ENCODE measurements around the gene INSR.
"Not testable (repeated sequence)": the region's sequence is repeated elsewhere in the genome, so short reads cannot be mapped to it uniquely, and the experiment has no call there.

Gene INSR

DNA sequence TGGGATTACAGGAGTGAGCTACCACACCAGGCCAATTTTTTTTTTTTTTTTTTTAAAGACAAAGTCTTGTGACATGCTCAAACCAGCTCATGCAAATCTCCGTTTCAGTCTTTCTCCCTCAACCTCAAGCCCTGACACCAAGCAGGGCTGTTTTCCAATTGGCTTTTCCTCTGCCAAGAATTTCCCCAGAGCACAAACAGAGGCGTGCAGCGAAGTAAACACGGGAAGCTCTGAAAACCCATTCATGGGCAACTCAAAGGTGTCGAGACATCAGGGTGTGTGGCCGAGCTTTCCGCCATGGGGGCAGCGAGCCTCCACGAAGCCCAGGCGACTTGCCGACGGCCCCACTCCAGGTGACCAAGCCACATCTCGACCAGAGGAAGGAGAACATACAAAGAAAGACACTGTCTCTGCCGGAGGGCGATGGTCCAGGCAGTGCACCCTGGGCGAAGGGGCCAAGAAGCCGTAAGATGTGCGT lies 70.0 kb downstream of the INSR start:
- DNase-seq (ENCODE audit: low spot score): no peak

DNA sequence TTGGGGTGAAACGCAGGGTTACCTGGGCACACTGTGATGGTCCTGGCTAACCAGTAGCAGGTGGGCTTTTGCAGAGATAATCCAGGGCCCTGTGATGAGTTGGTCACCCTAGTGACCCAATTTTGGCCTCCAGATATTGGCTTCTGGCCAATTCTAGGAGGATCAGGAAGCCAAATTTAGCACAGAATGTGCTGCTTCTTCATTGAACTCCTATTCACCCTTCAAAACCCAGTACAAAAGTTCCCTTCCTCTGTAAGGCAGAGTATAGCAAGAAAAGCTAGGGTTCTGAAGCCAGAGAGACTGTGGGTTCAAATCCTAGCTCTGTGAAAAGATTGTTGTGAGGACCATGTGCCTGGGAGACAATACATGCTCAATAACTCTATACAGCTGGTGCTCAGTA lies 70.8 kb downstream of the INSR start:
- DNase-seq (ENCODE audit: low spot score): no peak

GRCh38 chr19:7219056-7219455 lies 75.2 kb downstream of the INSR start:
- DNase-seq (ENCODE audit: low spot score): no peak

DNA sequence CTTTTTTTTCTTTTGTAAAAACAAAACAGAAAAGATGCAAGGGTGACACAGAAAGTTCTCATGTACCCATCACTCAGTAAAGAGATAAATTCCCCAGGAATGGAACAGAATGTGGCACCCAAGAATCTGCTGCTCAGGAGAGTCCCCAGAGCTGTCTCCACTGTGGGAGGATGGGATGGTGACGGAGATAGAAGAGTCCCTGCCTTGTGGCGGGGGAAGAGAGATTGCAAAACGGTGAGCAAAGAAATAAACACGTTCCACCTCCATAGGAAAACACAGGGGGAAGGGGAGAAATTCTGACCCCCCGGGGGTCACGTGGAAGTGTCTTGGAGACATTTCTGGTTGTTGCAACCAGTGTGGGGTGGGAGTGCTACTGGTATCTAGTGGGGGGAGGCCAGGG lies 76.4 kb downstream of the INSR start:
- no peak for DNase-seq (ENCODE audit: low spot score)

GRCh38 chr19:7216373-7216902 lies 77.8 kb downstream of the INSR start:
- no peak for DNase-seq (ENCODE audit: low spot score)

DNA sequence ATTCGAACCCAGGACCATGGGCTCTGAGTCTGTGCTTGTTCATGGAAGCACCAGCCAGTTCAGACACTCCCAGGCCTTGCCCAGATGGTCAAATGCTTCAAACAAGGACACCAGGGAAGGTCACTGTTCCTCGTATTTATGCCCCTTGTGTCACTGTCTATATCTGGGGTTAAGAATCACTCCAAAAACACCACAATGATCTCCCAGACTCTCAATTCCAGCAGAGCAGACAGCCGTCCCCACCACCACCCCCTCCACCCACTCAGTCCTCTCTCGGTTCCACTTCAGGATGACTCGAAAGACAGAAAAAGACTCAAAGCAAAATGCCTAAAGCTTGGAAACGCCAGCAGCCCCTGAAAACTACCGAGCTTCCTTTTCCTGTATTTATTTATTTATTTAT lies 79.0 kb downstream of the INSR start:
- no peak for DNase-seq (ENCODE audit: low spot score)

DNA sequence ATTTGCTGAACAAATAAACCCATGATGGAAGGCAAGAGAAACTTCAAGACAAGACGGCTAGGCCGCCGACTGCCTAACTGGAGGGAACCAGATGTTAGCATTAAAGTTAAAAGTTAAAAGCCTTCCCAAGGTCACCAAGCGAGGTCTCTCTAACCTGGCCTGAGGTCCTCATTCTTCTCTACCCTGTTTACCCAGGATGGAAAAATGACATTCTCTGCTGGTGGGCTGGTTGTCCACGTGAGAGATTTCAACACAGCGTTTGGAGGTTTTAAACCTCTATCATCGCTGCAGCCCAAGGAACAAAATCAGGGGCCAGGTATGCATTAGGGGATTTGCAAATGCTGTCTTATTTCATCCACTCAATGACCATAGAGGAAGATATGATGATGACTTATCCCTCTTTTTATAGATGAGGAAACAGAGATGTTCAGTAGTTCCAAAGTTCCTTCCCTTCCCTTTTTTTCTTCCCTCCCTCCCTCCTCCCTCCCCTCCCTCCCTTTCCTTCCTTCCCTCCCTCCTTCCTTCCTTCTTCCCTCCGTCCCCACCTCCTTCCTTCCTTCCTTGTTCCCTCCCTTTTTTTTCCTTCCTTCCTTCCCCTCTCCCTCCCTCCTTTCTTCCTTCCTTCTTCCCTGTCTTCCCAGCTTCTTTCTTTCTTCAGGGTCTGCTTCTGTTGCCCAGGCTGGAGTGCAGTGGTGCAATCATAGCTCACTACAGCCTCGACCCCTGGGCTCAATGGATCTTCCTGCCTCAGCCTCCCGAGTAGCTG lies 79.7 kb downstream of the INSR start:
- no peak for DNase-seq (ENCODE audit: low spot score)

GRCh38 chr19:7213628-7214323 lies 80.4 kb downstream of the INSR start:
- no peak for DNase-seq (ENCODE audit: low spot score)

DNA sequence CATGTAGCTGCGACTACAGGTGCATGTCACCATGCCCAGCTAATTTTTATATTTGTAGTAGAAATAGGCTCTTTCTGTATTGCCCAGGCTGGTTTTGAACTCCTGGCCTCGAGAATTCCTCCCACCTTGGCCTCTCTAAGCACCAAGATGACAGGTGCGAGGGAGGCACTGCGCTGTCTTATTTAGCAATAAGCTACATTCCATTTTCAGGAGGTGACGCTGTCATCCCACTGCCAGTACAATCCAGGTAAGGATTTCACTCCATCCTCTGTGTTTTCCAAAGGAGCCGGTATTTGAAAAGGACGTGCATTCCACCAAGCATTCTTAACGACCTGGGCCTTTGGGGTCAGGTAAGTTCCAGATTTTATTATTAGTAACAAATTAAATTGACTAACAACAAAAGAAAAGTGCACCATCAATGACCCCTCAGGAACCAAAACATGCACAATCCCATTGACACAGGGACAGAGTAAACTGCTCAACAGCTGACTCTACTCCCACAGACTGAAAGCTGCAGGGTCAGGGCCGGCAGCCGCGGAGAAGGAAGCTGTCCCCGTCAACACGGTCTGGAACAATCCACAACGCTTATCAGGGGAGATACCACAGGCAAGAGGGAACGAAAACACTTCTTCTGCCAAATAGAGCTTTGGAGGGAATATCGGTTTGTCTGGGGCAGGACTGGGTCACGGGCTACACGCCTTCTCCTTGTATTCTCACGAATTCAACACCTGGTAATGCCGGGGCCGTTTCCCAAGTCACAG lies 82.8 kb downstream of the INSR start:
- DNase-seq (ENCODE audit: low spot score): no peak

DNA sequence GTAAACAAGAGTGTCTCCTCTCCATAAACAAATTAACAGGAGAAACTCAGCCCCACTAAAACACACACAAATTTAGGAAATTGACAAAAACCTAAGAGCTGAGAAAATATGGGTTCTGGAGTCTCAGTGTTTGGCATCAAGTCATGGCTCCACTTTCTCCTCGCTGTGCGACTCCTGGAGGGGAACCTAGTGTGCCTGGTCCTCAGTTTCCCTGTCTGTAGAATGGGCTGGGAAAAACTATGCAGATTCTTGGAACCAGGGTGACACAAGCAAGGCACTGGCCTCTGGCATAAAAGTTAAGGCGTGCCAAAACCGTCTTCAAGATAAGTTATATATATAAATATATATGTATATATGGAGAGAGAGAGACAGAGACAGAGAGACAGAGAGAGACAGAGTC lies 83.9 kb downstream of the INSR start:
- DNase-seq (ENCODE audit: low spot score): no peak

GRCh38 chr19:7209597-7210325 lies 84.5 kb downstream of the INSR start:
- DNase-seq (ENCODE audit: low spot score): not testable (repeated sequence)

DNA sequence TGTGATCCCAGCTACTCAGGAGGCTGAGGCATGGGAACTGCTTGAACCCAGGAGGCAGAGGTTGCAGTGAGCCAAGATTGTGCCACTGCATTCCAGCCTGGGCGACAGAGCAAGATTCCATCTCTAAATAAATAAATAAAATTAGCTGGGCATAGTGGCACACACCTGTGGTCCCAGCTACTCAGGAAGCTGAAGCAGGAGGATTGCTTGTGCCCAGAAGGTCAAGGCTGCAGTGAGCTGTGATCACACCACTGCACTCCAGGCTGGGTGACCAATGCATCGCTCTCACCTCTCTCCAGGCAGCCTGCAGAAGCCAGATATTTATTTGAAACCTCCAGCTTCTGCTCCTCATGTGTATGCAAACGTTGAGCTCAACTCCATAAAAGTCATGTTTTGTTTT lies 85.2 kb downstream of the INSR start:
- not testable (repeated sequence) for DNase-seq (ENCODE audit: low spot score)

GRCh38 chr19:7203332-7203731 lies 90.9 kb downstream of the INSR start:
- no peak for DNase-seq (ENCODE audit: low spot score)

GRCh38 chr19:7202888-7203287 lies 91.3 kb downstream of the INSR start:
- DNase-seq (ENCODE audit: low spot score): no peak

GRCh38 chr19:7200736-7201135 lies 93.5 kb downstream of the INSR start:
- DNase-seq (ENCODE audit: low spot score): no peak

- peak; percentile 81 for DNase-seq (ENCODE audit: low spot score)
Measured at GRCh38 chr19:7199613-7200533, 94.3 kb downstream of the INSR start.

DNA sequence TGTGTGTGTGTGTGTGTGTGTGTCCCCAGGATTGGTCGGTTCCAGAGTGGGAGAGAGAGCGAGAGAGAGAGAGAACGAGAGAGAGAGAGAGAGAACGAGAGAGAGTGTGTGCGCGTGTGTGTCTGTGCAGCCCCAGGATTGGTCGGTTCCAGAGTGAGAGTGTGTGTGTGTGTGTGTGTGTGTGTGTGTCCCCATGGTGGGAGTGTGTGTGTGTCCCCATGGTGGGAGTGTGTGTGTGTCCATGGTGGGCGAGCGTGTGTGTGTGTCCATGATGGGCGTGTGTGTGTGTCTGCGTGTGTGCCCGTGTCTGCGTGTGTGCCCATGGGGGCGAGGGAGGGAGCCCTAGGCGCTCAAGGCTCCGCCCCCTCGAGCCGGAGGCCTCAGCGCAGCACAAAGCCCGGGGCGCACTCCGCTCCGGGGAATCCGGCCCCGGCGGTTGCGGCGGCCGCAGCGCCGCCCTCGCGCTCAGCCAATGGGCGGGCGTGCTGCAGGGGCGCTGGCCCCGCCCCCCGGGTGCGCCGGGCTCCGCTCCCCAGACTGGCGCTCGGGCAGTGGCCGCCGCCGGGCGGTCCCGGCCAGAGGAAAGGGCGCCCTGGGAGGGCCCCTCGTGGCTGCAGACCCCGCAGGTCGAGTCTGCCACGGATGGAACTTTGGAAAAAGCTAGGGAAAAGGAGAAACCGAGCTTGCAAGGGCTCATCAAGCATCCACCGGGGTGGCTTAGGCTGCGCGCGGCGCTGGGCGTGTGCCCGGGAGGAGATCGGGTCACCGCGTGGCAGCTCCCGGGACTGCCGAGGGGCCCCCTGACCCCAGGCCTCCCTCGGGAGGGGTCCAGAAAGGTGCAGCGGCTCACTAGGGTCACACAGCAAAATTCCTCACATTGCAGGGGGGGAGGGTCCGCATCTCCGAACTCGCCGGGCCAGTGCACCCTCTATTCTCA lies 96.2 kb downstream of the INSR start:
- DNase-seq (ENCODE audit: low spot score): peak; percentile 87

DNA sequence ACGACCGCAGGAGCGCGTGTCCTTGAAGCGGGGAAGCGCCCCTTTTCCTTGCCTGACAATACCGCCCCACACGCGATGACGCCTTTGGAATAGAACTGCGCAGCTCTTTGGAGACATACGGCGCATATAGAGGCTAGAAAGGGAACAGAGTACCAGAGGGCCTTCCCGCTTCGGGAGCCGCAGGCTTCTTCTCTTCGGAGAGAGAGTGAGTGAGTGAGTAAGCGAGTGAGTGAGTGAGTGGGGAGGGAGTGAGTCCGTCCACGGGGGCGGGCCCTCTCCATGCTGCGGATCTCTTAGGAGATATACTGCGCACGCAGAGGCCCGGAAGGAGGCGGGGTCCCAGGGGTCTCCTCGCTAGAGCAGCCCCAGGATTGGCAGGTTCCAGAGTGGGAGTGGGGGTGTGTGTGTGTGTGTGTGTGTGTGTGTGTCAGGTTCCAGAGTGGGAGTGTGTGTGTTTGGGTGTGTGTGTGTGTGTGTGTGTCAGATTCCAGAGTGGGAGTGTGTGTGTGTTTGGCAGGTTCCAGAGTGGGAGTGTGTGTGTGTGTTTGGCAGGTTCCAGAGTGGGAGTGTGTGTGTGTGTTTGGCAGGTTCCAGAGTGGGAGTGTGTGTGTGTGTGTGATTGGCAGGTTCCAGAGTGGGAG lies 97.0 kb downstream of the INSR start:
- DNase-seq (ENCODE audit: low spot score): peak; percentile 92

DNA sequence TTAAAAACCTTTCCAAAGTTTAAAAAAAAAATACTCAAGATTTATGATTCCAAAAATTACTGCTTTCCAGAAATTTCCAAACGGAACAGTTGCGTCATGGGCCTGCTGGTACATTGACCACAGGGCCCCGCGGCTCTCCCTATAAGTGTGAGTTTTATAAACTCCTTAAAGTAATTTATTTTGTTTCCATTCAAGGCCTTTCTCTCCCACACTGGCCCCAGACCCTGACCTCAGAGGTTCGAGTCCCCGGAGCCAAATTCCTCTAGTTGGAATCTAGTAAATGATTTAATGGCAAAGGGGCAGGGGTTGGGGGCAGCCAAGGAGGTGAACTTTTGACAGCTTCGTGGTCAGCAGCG lies 97.5 kb downstream of the INSR start:
- no peak for DNase-seq (ENCODE audit: low spot score)

All from SW480 (cell line).